Stimulated activated CD4-positive, alpha-beta T cell treated with anti-CD3 and anti-CD28 coated beads, Interleukin-2, amount 100 ng/mL, for 24 hours (primary cell): Measurements from ENCODE around the gene PDLIM1.
"Not testable (repeated sequence)": the region's sequence is repeated elsewhere in the genome, so short reads cannot be mapped to it uniquely, and the experiment has no call there.

Experiments
- DNase-seq, 2 donors: peaks; one replicate each; pipeline ENCODE4 v3.0.0-alpha.2; 2020

PDLIM1 gene

DNA sequence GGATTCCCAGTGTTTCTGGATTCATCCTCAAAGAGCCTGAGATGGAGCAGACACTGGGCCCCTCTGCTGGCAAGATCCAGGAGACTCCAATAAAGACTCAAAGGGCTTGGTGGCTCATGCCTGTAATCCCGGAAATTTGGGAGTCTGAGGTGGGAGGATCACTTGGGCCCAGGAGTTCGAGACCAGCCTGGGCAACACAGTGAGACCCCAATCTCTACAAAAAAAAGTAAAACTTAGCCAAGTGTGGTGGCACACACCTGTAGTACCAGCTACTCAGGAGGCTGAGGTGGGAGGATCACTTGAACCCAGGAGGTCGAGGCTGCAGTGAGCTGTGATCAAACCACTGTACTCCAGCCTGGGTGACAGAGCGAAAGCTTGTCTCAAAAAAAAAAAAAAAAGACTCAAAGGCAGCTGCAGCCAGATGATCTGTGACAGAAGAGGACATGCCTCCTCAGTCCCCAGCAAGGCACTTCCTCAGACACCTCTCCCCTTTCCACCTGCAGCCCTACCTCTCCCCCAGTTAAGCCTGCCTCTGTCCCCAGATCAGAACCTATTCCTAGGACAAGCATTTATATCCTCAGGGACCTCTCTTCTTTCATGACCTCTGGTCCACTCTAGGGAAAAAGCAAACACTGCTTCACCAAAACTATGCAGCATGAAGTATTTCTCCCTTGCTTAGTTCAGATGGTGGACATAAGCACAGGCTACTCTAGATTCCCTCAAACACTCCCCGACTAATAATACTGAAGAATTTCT is 27.9 kb downstream of the PDLIM1 start:
- DNase-seq: no peak

DNA sequence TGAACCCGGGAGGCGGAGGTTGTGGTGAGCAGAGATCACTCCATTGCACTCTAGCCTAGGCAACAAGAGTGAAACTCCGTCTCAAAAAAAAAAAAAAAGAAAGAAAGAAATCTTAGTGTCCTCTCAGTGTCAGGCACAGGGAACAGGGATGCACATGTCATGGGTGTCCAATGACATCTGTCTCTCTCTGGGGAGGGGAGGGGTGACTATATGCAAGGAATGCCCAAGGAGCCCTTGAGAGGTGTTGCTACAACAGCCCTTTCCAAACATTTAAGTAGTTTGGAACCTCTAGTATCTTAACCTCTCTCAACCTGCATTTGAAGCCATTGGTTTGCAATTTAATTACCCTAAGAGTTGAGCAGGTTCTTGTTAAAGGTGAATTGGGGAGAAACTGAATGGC is 28.9 kb downstream of the PDLIM1 start:
- no peak for DNase-seq

DNA sequence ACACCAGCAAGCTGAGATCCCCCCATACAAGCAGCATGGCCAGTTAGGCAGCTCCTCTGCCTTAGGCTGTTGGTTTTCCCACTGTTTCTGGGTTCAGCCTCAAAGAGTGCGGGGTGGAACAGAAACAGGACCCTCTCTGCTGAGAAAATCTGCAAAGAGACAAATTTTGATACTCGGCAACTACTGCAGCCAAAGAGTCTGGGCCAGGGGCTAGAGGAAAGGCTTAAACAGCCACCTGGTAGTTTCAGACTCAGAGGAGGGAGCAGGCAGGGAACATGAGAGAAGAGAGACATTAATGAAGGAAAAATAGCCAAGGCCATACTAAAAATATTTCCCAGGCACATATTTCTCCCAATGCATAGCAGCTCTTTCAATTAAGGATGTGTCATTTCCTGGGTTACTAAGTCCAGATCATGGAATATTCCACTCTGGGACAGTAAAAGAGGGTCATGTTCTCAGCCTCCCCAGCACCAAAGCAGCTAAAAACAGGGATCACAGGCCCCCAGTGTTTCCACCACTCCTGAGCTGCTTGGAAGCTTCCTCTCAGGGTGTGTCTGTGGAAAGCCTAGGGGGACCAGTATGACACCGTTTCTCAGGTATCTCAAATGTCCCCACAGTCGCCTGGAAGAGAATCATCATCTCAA is 29.8 kb downstream of the PDLIM1 start:
- DNase-seq: no peak

DNA sequence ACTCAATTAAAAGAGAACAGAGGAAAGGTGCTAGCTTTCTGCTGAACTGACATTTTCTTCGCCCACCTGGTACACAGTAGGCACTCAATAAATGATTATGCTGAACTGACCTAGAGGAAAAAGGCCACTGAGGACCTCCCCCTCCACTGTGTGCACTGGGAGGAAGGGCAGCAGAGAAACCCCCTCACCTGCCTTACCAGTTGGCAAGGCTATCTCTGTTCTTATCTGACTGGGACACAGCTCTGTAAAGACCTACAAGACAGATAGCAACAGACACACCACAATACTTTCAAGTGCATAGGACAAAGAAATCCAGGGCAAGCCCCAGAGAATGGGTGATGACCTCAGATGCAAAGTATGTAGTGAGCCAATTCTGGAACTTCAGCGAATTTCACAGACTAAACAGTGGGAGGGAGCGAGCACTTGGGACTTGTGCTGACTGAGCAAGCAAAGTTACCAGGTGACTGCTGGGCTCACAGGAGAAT is 30.4 kb downstream of the PDLIM1 start:
- DNase-seq: no peak

DNA sequence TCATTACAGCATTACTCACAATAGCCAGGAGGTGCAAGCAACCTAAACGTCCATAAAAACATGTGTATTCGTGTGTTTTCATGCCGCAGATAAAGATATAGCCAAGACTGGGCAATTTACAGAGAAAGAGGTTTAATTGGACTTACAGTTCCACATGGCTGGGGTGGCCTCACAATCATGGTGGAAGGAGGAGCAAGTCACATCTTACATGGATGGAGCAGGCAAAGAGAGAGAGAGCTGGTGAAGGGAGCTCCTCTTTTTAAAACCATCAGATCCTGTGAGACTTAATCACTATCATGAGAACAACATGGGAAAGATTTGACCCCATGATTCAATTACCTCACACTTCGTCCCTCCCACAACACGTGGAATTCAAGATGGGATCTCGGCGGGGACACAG is 33.0 kb downstream of the PDLIM1 start:
- no peak for DNase-seq

DNA sequence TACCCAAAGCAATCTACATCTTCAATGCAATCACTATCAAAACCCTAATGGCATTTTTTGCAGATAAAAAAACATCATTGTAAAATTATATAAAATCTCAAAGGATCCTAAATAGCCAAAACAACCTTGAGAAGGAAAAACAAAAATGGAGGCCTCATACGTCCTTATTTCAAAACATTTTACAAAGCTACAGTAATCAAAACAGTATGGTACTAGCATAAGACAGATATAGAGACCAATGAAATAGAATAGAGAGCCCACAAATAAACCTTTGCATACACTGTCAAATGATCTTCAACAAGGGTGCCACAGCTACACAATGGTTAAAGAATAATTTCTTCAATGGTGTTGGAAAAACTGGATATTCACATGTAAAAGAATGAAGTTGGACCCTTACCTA is 34.5 kb downstream of the PDLIM1 start:
- DNase-seq: no peak

DNA sequence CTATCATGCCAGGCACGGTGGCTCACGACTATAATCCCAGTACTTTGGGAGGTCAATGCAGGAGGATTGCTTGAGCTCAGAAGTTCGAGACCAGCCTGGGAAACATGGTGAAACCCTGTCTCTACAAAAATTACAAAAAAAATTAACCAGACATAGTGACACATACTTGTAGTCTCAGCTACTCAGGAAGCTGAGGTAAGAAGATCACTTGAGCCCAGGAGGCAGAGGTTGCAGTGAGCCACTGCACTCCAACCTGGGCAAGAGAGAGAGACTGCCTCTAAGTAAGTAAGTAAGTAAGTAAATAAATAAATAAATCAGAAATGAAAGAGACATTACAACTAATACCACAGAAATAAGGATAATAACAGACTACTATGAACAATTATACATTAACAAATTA is 36.2 kb downstream of the PDLIM1 start:
- no peak for DNase-seq

DNA sequence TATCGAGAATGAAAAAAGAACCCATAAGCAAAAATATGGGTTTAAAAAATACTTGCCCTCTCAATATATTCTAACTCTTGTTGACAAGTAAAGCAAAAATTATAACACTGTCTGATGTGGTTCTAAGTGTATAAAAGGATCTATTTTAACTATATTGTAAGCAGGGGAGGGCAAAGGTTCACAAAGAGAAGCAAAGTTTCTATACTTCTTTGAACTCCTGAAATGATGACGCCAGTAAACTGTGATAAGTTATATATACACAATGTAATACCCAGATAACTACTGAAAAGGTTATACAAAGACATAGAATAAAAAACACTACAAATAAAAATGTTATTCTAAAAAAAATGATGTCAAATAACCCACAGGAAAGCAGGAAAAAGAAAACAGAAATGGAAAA is 37.1 kb downstream of the PDLIM1 start:
- no peak for DNase-seq

DNA sequence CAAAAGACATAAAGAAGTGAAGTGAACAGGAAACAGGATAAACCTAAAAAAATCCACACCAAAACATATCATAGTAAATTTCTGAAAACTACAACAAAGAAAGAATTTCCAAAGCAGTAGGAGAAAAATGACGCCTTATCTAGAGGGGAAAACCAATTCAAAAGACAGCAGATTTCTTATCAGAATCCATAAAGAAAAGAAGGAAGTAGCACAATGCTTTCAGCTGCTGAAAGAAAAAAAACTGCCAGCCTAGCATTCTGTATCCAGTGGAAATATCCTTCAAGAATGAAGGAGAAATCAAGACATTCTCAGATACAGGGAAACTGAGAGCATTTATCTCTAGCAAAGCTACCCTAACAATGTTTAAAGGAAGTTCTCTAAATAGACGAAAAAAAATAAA is 37.8 kb downstream of the PDLIM1 start:
- DNase-seq: no peak

DNA sequence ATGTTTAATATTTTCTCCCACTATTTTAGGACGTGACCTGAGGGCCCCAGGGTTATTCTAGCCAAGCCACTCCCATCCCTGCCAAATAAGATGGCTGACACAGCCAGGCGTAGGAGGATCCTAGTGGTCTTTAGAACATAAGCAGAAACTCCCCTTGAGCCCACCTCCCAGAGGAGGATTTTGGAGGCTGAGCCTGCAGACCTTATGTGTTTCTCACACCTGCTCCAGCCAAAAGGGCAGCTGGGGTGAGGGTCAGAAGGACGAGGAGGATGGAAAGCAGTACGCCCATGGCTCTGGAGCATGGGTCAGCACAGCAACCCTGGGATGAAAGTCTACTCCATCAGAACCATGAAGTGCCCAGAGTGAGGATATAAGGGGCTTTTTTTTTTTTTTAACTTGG is 39.9 kb downstream of the PDLIM1 start:
- DNase-seq: no peak

DNA sequence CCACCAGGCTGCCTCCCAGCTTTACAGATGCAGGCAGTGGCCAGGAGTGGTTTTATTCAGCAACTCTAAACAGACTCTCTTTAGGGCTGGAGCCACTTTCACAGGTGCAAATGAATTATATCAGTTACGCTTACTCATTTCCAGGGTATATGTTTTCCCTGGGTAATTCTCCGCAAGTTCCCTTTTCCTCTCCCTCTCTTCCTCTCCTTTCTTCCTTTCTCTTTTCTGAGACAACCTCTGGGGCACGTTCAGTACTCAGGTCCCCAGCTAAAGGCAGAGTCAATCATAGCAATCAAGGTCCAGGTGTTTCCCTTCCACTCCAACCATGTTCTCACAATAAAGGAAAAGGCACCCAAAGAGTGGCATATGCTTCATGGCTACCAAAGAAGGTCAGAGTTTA is 41.3 kb downstream of the PDLIM1 start:
- DNase-seq: no peak

DNA sequence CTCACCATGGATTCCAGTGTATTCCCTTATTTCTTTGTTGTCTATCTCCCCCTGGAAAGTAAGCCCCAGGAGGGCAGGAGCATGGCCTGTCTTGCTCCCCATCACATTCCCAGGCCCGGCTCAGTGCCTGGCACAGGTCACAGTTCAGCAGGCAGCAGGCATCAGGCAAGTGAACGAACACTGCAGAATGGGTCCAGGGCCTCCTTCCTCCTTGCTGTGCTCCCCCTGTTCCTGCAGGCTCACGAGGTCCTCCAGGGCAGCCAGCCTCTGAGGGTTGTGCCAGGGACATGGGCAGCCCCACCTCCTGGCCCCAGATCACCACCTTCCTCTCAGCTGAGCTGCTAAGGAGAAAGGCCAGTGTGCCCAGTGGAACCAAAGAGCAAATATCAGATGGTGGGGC is 41.8 kb downstream of the PDLIM1 start:
- DNase-seq: no peak

DNA sequence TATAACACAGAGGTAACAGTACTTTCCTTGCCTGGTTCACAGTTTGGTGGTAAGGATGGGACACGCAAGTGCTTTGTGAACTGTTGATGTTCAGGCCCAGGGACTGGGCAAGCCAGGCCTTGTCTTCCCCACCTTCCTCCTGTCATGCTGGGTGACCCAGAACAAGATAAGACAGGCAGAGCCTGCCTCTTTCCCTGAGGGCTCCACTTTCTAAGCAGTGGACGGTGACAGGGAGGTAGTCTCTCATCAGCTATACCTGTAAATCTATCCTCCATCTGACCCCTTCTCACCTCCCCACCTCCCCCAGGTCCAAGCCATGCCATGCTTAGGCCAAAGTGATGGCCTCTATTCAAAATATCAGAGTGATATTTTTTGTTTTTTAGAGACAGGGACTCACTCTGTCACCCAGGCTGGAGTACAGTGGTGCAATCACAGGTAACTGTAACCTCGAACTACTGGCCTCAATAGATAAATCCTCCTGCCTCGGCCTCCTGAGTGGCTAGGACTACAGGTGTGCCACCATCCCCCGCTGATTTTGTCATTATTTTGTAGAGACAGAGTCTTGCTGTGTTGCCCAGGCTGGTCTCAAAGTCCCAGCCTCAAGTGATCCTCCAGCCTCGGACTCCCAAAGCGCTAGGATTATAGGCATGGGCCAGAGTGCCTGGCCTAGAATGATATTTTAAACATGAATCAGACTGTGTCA is 42.8 kb downstream of the PDLIM1 start:
- no peak for DNase-seq

DNA sequence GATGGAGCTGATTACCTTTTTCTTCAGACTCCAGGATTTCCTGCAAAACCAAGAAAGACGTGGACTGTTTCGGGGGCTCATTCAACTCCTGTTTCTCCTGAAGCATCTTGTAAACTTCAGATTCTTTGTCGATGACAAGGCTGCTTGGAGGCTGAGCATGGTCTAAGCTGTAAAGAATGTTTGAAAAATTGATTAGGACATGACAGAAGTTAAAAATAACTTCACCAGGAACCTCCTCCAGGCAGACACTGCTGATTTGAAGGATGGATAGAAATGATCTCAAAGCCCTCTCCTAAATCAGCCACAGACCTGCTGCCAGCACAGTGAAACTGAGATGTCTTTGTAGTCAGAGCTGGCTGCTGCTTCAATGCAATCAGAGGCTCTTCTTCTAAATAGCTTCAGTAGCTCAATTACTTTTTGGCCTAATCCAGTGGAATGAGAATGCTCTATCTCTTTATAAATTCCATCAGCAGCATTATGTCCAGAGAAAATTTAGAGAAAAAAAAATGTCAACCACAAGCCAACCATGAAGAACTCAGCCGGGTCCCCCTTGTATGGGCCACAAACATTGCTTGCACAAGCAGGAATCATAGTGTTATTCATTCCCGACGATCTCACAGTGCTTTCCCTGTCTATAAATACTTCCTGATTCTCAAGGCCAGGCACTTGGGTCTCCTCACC is 43.5 kb downstream of the PDLIM1 start:
- DNase-seq: no peak

DNA sequence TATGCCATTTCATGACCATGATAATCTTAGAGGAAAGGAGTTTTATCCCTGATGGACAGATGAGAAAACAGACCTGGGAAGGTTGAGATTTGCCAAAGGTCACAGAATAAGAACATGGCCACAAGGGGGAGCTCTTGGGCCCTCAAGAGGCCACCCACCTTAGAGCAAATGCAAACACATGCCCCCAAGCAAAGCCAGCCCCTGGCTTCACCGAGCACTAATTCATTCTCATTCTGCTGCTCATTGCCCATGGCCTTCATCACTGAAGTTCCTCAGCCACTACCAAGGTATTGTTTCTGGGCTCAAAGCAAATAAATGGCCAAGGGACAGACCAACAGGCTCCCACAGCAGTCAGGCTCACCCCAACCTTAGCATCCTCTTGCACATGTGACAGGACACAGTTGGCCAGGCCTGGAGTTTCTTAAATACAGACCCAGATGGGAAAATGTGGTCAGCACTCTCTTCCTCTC is 44.2 kb downstream of the PDLIM1 start:
- peak; percentile 71 to 73 for DNase-seq

DNA sequence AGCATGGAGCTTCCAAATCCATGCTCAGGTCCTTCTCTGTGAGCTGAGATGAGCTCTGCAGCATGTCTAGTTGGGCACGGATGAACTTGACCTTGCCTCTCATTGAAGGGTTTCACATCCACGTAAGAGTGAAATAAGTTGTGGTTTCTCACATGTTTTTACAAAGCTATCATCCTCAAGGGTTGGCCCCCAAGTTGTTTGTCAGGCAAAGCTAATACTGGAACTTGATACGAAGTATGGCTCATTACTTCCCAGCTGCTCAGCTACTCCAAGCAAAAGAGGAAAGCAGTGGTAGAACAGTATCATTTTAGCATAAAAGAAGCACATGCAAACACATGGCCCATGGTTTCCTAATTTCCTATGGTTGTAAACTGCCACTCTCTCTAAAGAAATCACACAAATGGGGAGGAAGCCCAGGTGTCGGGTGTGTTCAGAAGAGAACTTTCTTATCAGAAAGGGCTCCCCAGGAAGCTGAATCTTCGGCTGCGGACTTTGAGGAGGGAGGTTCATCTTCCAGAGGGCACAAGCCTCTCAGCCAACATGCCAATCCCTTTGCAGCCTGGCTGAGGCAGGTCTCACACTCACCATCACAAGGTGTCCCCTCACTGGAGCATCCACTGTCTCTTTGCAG is 45.3 kb downstream of the PDLIM1 start:
- DNase-seq: no peak

DNA sequence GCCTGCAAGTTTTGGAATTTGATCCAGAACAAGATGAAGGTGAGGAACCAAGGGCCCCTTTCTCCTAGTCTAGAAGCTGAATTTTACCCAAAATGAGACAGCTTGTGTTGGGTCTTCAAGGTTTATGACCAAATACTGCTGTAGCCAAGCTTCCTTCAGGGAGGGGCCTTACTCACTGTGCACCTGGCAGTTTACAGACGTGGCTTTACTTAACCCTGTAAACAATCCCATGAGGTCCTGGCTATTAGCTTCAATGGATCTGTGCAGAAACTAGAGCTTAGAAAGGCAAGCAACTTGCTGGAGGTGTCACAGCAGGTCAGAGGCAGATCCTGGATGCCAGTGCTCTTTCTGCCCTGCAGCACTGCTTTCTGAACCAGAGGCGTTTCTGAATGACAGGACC is 46.7 kb downstream of the PDLIM1 start:
- DNase-seq: no peak

DNA sequence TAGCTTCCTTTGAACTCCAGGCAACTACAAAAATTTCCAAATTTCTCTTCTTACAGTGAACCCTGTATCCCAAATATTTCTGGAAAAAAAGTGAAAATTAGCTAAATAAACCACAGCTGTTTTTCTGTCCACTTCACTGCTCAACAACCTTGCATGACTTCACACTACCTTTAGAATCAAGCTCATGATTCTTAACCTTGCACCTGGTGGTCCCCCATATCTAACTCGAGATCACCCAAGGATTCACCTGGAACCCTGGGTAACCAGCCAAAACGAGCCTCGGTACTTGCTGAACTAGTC is 47.5 kb downstream of the PDLIM1 start:
- DNase-seq: no peak

DNA sequence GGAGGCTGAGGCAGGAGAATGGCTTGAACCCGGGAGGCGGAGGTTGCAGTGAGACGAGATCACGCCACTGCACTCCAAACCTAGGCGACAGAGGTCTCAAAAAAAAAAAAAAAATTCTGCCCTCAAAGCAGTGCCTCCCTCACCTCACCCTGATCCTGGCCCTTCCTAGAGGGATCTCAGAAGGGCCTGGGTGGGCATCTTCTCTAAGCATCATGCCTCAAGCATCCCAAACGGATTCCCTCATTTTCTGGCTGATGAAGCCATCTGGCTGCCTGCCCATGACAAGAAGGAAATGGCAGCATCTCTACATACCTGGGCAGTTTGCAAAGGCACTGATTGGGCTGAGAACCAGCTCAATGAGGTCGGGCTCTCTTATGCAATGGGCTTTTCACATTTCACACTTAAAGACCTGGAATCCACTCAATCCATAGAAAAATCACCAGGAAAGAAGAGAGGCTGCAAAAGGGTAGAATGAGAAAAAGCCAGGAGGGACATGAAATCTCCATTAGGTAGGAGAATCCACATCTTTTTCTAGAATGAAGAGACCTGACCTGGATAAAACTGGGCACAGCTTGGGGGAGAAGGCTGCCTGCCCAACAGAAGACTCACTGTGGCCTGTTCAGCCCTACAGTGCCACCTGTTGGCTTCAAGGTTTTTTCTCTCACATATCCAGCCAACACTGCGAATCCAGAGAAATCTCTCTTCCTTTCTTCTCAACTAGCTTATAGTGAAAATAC is 48.1 kb downstream of the PDLIM1 start:
- DNase-seq: peak; percentile 27 to 28

DNA sequence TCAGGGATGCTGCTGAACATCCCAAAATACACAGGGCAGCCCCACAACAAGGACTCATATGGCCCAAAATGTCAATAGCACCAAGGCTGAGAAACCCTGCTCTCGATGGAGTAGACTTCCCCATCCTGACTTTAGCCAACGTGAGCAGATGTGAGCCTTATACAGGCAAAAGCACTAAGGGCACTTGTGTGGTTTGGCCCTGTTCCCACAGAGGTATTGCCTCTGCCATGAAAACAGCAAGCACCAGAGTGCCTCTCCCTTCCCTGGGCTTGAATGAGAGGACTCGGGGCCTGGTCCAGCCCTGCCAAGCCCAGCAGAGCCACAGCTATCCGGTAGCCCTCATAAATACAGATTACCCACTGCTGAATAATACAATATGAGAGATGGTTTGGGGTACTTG is 49.3 kb downstream of the PDLIM1 start:
- DNase-seq: no peak

DNA sequence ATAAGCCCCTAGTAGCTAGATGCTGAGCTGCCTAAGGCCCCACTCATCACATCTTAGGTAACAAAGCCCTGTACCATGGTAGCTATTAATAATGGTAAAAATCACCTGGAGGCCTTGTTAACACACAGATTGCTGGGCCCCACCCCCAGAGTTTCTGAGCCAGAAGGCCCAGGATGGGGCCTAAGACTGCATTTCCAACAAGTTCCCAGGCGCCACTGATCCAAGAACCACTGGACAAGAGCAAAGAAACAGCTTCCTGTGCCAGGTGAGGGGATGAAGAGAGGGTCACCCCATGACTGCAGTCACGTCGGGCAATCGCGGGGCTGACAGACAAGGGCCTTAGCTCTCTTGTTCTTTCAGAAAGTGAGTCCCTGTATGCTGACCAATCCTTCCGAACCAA is 50.0 kb downstream of the PDLIM1 start:
- DNase-seq: no peak

DNA sequence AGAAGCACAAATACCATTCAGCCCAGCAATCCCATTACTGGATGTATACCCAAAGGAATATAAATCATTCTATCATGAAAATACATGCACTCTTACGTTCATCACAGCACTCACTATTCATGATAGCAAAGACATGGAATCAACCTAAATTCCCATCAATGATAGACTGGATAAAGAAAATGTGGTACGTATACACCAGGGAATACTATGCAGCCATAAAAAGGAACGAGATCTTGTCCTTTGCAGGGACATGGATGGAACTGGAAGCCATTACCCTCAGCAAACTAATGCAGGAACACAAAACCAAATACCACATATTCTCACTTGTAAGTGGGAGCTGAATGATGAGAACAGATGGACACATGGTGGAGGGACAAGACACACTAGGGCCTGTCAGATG is 50.7 kb downstream of the PDLIM1 start:
- DNase-seq: not testable (repeated sequence)
